CD4-positive, alpha-beta T cell treated with Interleukin-17A for 1 hour (primary cell): Measurements from ENCODE around the gene CALN1.
"Not testable (repeated sequence)": the region's sequence is repeated elsewhere in the genome, so short reads cannot be mapped to it uniquely, and the experiment has no call there.

Experiments
- DNase-seq: peaks from one replicate; pipeline ENCODE4 v3.0.0-alpha.2; 2020

The CALN1 gene

DNA sequence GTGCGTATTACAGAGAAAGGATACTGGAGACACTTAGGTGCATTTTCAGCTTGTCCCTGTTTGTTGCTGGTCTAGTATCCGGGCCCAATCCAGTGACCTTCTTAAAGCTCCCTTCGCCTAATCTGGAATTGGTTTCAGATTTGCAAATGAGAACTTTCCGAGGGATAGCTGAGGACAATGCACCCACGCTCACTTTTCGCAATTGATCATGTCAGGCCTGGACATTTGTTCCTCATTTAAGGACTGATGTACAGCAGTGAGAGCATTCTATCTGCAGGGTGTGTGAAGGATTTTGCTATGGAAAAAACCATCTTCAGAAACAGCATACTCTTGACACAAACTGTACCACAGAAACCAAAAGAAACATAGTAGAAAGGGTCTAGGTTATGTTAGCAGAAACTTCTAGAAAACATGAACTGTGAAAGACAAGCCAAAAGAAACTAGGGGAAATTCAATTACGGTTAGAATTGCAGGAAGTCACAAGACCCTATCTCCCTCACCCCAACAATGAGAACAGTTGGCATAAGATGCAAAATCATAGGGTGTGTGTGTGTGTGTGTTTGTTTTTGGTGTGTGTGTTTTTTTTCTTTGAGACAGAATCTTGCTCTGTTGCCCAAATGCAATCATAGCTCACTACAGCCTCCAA is 331.1 kb downstream of the CALN1 start:
- DNase-seq = no peak

DNA sequence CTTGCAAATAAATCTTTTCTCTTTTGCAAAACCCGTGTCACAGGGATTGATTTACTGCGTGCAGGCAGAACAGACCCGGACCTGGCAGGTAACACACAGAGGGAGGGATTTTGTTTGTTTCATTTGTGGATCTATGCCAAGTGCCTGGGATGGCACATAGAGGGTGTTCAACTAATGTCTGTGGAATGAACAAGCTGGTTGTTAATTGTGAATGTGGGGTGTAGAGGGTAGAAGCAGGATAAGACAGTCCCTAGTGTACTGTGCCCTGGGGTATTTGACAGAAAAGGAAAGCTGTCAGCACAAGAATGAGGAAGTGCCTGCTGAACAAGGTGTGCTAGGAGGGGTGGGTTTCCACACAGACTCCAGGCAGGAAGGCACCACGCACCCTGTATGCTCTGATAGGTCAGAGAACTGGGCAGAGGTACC is 331.8 kb downstream of the CALN1 start:
- no peak for DNase-seq

DNA sequence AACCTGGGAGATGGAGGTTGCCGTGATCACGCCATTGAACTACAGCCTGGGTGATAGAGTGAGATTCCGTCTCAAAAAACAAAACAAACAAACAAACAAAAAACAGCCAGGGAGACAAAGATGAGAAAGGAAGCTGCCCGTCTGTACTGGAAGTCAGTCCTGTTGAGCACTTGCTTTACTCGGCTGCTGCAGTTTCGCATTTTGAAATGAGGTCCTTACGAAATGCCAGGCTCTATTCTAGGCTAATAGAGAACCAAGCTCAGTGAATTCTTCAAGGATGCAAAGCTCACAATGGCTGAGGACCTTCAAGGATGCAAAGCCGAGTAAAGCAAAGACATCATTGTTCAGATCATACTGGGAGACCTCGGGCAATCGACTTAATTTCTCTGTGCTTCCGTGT is 333.3 kb downstream of the CALN1 start:
- DNase-seq = no peak

DNA sequence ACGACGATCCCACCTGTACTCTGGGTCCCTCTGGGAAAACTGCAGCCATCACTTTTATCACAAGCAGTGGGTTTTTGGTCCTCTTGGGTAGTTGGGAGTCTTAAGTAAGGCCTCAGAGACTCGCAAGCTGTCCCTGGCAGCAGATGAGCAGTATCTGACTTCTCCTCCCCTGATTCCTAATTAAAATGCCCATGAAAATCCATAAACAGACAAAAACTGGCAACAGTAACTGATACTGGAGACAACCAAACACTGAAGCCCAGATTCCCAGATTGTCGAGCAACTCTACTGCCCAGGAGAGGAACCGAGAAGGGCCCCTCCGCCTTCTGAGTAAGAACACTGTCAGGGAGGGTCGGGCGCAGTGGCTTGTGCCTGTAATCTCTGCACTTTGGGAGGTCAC is 333.8 kb downstream of the CALN1 start:
- no peak for DNase-seq

DNA sequence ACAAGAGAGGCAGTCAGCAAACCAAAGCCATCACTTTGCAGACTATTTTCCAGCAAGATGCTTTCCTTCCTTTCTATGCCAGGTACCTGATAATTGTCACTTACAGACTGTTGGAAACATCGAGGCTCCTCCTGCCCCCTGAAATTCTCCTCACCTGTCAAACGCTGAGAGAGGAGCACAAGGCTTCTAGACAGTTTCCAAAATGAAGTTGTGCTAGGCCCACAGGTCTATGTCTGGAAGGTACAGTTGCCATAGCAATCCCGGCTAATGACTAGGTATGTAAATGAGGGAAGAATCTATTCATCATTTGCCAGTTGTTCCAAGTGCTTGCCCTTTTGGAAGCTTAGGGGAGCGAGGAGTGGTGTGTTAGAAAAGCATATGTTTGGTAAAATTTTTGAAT is 334.4 kb downstream of the CALN1 start:
- no peak for DNase-seq

DNA sequence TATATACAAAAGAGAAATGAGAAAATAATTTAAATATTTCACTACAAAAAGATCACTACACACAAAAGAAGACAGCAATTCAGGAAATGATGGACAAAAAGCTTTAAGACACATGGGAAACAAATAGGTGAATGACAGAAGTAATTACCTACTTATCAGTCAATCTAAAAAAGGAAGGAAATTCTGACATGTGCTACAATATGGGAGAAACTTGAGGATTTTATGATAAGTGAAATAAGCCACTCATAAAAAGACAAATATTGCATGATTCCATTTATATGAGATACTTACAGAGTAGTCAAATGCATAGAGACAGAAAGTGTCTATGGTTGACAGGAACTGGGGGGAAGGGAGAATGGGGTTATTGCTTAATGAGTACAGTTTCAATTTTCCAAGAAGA is 339.2 kb downstream of the CALN1 start:
- no peak for DNase-seq

DNA sequence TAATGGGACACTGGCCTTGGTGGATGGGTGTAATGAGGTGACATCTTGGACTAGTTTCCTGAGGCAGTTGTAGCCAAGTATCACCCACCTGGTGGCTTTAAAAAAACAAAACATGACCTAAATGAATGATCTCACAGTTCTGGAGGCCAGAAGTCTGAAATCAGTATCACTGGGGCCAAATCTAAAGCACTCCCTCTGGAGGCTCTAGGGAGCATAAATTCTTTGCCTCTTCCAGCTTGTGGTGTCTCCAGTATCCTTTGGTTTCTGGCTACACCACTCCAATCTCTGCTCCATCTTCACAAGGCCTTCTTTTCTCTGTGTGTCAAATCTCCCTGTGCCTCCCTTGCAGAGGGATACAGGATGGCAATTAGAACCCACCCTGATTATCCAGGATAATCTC is 342.9 kb downstream of the CALN1 start:
- no peak for DNase-seq

DNA sequence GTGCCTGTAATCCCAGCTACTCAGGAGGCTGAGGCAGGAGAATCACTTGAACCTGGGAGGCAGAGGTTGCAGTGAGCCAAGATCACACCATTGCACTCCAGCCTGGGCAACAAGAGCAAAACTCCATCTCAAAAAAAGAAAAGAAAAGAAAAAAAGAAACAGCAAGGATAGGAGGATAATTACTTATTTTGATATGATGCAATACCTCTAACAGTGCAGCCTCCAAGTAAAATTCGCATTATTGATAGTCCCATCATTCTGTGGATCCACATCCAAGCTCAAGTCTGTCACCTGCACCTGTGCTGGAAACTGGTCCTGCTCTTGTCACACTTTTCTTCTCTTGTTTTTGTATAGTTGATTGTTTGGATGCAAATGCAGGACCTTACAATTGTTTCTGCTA is 346.4 kb downstream of the CALN1 start:
- DNase-seq = not testable (repeated sequence)

DNA sequence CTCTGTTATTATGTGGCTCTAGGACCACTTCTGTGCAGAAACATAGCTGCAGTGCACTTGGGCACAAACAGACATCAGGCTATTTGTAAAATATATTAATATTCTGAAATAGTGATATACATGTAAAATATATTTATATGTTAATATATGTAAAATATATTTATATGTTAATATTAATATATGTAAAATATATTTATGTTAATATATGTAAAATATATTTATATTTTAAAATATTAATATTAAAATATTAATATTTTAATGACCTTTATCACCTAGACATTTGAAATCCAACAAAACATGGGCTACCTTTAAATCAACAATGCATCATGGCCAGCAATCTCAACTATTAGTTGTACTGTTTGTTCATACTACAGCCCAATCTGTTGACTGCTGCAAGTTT is 347.2 kb downstream of the CALN1 start:
- no peak for DNase-seq

DNA sequence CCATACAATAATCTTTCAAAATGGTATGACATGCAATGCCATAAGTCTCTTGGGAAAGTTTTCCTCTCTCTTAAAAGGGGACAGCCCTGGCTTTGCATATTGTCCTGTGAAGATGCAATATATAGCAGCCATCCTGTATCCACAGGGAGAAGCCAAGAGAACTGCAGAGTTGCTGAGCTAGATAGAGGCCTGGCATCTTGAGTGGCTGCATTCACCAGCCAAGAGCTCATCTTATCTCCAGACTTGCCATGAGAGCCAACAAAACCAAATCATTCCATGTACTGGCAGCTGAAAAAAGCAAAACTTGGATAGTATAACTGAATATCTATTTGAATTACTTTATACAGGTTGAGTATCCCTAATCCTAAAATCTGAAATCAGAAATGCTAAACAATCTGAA is 348.8 kb downstream of the CALN1 start:
- no peak for DNase-seq

DNA sequence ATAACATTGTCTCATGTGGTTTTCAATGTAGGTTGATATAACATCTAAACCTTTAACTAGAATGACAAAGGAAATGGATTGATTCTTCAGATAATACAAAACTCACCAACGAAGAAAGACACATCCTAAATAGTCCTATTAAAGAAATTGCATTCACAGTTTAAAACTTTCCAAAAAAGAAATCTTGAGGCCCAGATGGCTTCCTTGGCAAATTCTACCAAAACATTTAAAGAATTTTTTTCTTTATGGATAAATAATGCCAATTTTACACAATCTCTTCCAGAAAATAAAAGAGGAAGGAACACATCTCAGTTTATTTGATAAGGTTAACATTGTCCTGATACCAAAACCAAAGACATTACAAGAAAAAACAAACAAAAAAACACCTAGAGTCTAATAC is 349.5 kb downstream of the CALN1 start:
- DNase-seq = no peak

DNA sequence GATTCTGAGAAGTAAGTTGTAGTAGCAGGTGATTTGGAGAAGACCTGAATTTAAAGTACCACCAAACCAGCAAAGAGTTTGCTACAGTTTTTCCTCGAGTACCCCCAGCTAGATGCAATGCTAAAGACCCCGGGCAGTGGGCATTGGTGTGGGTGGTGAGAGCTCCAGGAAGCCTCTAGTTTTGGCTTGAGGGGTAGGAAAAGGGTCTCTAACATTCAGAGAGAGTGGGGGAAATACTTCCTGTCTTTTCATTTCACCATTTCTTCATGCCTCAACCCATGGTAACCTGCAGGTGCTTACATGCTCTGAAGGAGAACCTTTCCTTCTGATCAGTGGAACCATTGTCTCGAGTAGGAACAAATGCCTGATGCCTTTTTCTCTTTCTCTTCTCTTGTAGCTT is 352.2 kb downstream of the CALN1 start:
- DNase-seq = no peak

DNA sequence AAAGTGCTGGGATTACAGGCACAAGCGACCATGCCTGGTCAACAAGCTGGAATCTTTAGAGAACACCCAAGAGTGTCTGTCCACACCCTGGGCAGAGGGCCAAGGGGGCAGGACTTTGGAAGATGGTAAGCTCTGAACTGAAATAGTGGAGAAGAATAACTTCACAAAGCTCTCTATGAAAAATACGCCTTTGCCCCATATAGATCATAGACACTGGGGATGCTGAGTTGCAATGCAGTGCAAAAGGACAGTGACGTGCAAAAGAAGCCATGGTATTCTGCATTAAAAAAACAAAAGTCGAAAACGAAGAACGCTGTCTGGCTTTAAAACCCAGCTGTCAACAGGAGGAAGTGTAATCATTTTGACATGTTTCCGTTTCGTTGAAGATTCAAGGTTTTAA is 353.6 kb downstream of the CALN1 start:
- no peak for DNase-seq

DNA sequence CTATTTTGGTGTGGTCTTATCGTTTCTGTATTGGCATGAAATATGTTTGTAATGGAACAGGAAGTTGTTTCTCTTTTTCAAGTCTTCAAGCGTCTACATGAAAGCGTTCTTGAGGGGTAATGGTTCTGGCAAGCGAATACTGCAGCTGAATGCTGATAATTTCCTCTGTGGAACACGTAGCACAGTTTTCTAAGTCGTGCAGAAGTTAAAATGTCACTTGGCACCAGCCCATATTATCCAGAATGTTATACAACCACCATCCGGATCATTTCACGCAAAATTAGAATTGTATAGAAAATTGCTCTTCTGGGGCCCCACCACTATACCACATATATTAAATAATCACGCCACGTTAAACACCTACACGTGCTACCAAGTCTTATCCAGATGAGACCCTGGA is 354.3 kb downstream of the CALN1 start:
- no peak for DNase-seq

DNA sequence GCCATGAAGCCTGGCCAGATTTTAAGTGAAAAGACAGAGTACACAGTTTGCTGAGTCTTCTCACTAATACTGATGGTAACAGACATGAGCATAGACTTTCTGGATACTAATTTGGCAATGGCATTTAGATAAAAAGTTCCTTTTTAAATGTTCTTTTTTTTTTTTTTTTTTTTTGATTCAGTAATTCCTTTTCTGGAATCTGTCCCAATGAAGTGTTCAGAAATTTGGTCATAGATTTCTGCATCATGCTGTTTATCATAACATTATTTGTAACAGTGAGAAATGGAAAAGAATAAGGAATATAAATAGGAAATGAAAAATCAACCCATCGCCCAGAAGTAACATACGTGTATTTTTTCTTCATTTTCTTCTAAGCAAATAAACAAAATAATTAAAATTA is 354.9 kb downstream of the CALN1 start:
- DNase-seq = no peak

DNA sequence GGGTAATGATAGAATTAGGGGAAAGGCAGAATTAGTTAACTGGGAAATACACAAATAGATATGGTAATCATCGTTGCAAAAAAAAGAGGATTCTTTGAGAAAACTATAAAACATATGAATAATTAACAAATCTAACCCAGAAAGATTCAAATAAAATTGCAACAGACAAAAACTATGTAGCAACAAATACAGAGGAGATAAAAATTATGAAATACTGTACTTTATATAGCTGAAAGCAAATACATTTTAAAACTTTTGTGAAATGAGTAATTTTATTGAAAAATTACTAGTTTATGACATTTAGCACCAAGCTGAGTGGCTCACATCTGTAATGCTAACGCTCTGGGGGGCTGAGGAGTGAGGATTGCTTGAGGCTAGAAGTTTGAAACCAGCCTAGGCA is 356.7 kb downstream of the CALN1 start:
- DNase-seq = no peak

DNA sequence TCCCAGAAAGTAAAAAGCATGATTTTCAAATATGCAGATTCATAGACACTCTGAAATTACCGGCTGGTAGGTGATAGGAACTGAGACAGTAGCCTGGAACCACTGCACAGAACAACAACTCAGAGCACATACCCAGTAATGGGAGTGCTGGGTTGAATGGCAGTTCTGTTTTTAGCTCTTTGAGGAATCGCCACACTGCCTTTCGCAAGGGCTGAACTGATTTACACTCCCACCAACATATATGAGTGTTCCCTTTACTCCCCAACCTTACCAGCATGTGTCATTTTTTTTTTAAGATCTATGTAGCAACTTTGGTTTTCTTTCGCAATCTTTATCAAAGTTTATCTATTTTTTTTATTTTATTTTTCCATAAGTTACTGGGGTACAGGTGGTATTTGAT is 358.8 kb downstream of the CALN1 start:
- DNase-seq = no peak

DNA sequence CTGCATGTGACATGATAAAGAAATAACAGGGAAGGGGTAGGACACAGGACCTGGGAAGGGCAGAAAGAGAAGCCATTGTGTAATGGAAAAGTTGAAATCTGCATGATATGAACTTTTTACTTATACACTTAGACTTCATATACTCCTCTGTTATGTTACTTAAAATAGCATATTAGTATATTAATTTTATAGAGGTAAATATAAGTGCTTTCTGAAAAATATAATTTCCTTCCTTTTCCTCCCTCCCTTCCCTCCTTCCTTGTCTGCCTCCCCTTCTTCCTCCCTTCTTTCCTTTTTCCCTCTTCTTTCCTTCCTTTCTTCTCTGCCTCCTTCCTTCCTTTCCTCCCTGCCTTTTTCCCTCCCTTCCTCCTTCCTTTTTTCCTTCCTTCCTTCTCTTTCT is 363.7 kb downstream of the CALN1 start:
- no peak for DNase-seq

DNA sequence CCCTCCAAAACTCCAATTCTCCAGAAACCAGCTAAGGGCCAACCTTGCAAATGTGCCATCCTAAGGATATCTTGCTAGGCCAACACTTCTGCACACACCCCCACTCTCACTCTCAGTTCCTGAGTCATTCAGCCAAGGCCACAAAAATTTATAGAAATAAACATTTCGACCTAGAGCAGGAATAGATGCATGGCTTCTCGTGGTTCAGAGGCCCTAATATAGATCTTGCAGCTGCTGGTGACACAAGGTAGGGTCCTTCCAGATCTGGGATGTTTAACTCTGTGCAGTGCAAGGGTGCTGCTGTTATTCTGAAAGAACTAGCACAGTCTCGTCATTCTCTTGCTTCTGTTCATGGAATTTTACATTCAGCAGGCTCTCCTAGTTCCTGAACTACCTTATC is 369.3 kb downstream of the CALN1 start:
- DNase-seq = no peak

DNA sequence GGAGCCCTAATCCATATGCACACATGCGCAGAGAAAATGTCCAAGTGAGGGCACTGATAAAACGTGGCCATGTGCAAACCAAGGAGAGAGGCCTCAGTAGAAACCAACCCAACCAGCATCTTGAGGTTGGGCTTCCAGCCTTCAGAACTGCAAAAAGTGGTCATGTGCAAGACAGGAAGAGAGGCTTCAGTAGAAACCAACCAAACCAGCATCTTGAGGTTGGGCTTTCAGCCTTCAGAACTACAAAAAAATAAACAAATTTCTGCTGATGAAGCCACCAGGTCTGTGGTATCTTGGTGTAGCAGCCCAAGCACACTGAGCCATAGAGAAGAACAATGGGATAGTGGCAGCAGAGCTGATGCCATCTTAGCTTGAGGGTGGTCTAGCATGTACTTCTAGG is 371.5 kb downstream of the CALN1 start:
- no peak for DNase-seq

DNA sequence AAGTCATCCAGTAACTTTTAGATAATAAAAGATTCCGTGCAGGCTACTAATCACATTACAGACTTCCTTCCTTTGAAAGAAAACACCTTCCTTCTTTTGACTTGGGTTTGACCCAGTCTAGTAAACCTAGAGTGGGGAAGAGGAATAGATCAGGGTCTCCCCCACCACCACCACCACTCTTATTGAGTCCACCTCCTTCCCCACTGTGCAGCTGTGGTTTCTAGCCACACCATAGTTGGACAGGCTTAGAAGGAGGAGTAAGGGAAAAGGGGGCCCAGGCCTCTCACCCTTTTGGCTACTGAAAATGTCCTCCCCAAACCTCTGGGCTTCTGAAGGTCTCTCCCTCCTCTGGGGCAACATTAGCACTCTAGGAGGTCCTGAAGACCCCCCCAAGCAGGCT is 372.7 kb downstream of the CALN1 start:
- no peak for DNase-seq

DNA sequence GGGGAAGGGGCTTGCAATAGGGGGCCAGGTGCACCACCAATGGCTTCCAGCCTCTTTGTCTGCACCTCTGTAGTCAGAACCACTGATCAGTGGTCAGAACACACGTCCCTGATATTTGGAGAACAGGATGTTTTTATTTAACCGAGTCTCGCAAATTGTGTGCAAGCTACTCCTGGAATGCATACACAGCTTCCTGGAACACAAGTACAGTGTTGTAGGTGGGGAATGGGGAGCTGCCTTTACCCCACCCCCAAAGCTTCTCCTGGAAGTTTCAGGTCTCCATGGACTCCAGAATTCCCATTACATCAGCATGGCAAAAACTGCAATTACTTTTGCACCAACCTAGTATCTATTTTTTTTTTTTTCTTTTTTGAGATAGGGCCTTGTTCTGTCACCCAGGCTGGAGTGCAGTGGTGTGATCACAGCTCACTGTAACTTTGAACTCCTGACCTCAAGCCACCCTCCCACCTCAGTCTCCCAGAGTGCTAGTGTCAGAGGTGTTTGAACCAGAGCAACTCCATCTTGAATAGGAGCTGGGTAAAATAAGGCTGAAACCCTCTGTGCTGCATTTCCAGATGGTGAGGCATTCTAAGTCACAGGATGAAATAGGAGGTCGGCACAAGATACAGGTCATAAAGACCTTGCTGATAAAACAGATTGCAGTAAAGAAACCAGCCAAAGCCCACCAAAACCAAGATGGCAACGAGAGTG is 374.0 kb downstream of the CALN1 start:
- no peak for DNase-seq

DNA sequence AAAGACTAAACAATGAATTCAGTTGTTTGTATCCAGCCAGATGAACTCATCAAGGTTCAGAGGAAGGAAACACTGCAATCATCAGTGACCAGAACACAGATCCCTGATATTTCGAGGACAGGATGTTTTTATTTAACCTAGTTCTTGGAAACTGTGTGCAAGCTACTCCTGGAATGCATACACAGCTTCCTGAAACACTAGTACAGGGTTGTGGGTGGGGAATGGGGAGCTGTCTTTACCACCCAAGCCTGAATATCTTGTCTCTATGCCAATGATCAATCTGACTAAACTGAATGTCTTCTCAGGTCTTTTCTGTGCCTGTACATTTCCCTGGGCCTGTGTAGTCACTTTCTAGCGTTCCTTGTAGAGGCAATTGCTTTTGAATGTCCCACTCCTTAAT is 374.6 kb downstream of the CALN1 start:
- DNase-seq = no peak

DNA sequence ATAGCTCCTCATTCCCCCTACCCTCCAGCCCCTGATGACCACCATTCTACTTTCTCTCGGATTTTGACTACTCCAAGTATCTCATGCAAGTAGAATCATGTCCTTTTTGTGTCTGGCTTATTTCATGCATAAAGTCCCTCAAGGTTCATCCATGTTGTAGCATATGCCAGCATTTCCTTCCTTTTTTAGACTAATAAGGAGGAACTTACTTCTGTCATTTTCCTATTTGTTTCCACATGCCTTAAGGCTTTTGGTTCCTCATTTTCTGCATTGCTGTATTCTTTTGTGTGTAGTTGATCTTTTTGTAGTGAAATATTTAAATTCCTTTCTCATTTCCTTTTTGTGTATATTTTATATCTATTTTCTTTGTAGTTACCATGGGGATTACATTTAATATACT is 376.9 kb downstream of the CALN1 start:
- DNase-seq = no peak

DNA sequence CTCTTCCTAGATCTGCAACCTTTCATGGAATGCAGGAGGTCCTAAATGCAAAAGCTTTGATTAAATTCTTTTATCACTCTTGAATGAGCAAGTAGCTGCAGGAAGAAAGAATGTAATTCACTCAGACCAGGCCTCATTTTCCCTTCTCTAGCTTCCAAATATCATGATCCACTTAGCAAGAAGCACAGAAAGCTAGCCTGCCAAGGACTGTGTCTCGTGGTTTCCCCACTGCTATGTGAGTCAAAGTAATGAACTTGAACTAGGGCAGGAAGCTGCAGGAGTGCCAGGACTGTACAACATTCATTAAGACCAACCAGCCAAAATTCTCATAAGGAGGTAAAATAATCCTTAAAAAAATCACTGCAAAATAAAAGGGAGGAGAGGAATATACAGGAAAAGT is 379.2 kb downstream of the CALN1 start:
- no peak for DNase-seq
